Endometrial microvascular endothelial cells (primary cell): ENCODE results near the gene KLHL9. TPM values are rescaled to one million over a fixed set of nuclear protein-coding genes. Genes with fewer than 3 reads are reported as not detected.
"Not testable (repeated sequence)": the region's sequence is repeated elsewhere in the genome, so short reads cannot be mapped to it uniquely, and the experiment has no call there.

Experiments used
- in situ Hi-C: cut with HindIII; loops from 2 replicates; pipeline ENCODE4 v1.10.0; 2017; ENCODE audit warnings: low sequenced_read_pairs, low pct_unique_long_range_greater_than_20kb; ENCODE audit errors: inconsistent ontology term
- total RNA-seq: library from RNA; depleted of rRNA; stranded (reverse); fragments of >200 nt; gene quantifications from one replicate; pipeline ENCODE4 v1.2.3, GENCODE V29; 2015; ENCODE audit errors: inconsistent ontology term

Gene KLHL9
- total RNA-seq: 35.3 TPM

DNA sequence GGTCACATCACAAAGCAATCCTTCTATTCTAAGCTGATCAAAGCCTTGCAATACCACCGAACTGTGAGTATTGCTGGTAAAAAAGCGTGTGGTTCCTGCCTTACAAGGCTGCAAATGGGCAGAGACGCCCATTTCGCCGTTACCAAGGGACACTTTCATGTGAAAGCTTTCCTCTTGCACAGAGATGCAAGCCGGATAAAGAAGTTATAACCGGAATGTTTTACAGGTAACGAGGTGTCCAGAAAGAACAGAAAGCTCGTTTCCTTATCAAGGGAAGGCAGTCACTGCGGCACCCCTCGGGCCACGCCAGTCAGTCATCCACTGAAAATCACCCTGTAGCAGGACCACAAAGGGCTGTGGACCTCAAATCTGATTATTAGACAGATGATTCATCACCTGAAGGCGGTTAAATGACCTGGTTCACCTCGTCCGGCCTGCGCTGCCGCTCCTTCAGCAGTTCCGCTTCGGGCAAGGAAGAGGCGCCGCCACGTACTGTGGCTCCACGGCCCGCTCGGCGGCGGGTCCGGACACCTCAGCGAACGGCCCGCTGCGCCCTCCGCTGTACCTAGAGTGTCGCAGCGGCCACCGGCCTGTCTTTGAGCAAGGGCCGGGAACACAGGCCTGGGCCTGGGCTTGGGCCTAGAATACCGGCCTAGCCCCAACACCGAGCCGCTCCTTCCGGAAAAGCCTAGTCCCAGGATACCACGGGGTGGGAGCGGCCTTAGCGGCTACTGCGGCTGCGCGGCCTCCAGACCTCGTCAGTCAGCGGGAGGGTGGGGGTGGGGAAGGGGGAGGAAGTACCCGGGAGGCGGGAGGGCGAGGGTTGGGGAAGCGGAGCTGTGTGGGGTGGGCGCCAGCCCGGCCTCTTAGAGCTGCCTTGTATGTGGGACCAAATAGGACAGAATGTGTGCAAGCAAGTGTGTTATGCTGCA lies at the start of gene KLHL9:
TSS of gene KLHL9 (minus strand) at position 704 of the 932 bp plus-strand sequence. CDS start at position 159, 545 bp downstream.
- in situ Hi-C loops: loop anchor here (25.0 kb wide), 1 partner anchor 477 kb away; the partner anchor contains the start of gene MTAP

- in situ Hi-C loops: no loop called here
These were observed 48.4 kb upstream of the KLHL9 start for GRCh38 chr9:21383627-21384026.

DNA sequence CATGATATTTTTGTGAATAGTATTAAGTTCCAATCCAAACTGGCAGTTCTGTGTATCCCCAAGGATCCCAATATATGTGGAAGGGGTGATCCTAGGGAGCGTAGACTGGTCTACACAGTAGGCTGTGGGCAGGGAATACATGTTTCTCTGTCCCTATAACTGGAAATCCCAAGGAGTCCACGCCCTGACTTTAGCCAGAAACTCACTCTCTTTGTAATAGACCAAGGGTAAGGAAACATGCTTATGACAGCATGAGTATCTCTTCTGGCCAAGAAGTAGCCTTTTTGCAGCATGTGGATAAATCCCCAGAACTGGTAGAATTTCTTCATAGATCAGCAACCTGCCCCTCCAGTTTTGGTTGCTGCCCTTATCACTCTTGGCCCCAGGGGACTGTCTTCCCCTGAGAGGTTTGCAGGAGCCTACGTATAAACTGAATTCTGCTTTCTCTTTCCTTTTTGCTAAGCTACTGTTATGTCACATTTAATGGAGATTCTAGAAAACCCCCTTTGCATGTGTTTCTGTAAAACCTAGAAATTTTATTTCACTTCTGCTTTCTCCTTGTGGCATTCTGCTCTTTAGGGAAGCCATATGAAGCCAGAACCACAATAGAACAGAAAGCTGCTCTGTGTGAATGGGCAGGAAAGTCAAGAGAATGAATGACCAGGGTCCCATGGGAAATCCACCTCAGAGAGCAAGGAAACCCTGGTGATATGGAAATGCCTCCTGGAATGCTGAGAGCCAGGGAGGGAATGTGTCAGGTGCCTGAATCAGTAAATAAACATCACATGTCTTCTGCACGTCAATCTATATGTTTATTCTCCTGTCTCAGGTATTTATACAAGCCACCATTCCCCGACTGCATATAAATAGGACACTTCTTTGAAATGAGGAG lies 46.5 kb upstream of the KLHL9 start:
- in situ Hi-C loops: no loop called here

GRCh38 chr9:21371467-21371866 lies 36.3 kb upstream of the KLHL9 start:
- in situ Hi-C loops: not testable (repeated sequence)

DNA sequence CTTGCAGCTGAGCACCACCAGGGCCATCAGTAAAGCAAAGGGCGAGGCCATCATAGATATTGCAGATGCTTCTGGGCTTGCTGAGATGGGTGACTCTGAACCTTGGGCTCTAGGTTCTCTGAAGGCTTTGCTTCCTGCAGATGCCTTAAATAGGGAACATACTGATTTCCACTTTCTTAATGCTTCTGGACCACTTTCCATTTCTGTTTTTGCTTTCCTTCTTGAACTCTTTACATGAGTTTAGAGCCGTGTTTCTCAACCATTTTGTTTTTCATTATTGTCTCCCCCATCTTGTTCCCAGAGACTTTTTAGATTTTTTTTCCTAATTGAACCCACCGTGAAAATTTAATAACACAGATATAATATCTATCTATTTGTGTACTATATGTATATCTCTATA lies 32.8 kb upstream of the KLHL9 start, which contains the start of gene IFNA13:
TSS of gene IFNA13 (minus strand) at position 101 of the 400 bp plus-strand sequence. CDS start at position 54, 47 bp downstream.
- in situ Hi-C loops: no loop called here

DNA sequence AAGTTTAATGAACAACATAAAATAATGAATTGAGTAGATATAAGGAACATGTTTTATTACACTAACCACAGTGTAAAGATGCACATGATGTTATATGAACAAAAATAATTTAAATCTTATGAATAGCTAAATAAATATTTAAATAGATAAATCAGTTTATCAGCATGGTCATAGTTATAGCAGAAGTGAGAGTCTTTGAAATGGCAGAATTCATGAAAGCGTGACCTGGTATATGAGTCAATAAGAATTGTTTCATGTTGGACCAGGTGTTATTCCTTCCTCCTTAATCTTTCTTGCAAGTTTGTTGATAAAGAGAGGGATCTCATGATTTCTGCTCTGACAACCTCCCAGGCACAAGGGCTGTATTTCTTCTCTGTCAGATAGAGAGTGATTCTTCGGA lies 32.0 kb upstream of the KLHL9 start:
- in situ Hi-C loops: not testable (repeated sequence)

GRCh38 chr9:21362287-21362686 lies 27.1 kb upstream of the KLHL9 start:
- in situ Hi-C loops: no loop called here

DNA sequence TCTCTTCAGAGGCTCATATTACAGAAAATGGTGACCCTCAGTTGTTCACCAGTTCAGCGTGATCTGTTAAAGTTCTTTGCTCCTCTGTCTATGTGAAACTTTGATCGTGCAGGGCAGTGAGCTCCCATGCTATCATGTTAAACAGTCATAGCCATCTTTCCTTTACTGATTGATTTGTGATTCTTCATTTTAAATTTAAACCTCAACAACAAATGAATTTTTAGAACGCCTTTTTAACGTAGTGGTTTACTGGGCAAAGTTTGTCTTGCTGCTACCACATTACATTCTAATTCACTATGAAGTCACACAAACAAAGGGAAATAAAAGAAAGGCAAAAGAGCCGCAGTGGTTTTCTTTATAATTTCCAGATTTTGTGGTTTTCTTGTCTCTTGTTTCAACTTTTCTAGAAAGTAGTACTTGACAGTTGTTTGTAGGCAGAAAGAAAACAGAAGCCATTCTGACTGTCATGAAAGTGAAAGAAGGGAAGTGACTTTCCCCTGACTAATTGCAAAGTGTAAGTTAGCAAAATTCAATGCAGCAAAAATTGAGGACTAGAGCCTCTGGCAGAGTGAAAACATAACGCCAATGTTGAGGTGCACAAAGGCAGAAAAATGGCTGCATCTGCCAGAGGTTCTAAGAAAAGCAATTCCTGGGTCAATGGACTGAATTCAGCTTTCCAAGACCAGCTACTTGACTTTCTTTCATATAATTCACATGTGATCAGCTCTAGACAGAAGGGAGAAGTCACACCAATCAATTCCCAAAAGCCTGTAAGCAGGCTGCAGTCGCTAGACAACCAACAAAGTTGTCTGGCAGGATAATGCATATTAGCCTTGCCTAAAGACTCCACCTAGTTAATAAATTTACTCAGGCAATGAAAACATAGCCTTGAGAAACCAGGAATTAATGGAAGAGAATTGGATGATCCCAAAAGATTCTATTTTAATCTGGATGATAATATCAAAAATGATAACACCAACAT lies 22.6 kb upstream of the KLHL9 start:
- in situ Hi-C loops: no loop called here

GRCh38 chr9:21350787-21351186 lies 15.6 kb upstream of the KLHL9 start, which contains the start of gene IFNA6:
Gene IFNA6 (minus strand): TSS chr9:21350887. CDS start chr9:21350887, 0 bp downstream.
- in situ Hi-C loops: no loop called here

DNA sequence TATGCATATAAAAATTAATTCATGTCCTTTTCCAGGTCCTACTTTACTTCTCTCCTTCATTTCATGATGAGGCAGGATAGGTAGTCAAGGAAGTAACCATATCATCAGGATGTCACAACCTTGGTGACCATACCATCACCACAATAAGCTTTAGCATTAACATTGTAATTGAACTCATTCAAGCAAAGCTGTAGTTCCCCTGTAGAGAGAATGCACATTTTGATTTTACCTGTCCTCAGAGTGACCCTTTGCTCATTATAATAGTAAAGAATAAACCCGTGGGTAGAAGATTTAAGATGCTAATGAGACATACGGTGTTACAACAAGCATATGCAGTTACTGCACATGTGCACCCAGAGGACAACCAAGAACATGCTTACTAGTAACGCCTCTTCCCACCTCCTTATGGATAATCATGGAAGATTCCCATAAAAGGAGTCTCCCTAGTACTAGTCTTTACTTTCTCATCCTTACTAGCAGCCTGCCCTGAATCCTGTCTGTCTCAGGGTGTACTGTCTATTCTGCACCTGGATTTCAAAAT lies 13.3 kb upstream of the KLHL9 start:
- in situ Hi-C loops: loop anchor here (25.0 kb wide), 1 partner anchor 464 kb away; the partner anchor contains the start of gene MTAP

- in situ Hi-C loops: loop anchor here (25.0 kb wide), 1 partner anchor 472 kb away; the partner anchor contains the start of gene MTAP
These were observed 5.5 kb upstream of the KLHL9 start for GRCh38 chr9:21340735-21341134.

DNA sequence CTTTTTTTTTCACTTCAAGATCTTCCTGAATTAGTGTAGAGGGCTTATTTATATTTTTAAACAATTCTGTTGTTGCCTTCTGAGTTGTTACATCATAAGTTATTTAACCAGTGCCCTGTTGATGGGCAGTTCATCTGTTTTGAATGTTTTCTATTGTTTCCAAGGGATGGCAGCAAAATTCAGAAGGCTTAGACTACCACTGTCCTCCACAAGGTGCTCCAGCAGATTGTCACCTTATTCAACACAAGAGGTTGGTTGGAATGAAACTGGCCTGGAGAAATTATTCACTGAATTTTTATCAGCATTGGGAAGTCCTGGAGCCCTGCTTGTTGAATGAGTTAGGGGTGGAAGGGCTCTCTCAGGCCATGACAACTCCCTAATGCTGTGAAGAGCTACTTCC lies 1.3 kb upstream of the KLHL9 start:
- in situ Hi-C loops: loop anchor here (25.0 kb wide), 1 partner anchor 476 kb away; the partner anchor contains the start of gene MTAP

DNA sequence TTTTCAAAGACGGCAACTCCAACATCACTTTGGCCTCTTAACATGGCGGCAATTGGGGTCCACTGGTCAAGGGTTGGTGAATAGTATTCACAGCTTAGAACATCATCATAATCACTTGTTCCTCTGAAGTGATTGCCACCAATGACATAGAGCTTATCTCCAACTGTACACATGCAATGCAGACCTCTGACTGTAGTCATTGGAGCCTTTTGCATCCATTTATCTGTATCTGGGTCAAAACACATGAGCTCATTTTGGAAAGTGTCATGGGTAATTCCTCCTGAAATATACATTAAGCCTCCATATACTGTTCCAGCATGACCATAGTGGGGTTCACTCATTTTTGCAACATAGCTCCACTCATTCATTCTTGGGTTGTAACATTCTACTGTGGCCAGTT lies 2.0 kb downstream of the KLHL9 start:
- in situ Hi-C loops: loop anchor here (25.0 kb wide), 1 partner anchor 479 kb away; the partner anchor contains the start of gene MTAP

- in situ Hi-C loops: loop anchor here (25.0 kb wide), 1 partner anchor 480 kb away; the partner anchor contains the start of gene MTAP
These were observed 3.4 kb downstream of the KLHL9 start for GRCh38 chr9:21331676-21332402.

DNA sequence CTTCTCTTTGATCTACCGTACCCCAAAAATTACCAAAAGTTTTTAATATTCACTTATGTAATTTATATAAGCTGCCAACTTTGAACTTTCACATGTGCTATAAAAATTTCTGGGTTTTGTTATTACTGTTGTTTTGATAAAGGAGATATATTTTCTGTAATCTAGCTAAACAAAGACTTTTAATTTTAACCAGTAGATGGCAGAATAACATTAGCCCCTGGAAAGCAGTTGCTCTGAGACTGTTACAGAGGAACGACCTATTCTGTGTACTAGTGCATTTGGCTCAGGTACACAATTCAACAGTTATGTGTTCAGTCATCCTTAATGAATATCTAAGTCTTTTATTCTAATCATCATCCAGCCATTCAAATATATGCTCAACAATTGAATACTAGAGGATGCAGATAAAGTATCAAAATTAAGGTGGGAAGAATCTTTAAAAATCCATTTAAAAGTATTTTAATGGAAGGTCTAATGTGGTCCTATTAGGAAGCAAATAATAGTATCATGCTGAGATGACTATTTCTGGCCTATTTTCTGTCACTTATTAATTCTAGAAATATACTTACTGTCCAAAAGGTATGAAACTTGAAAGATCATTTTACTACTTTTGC lies 8.6 kb downstream of the KLHL9 start:
- in situ Hi-C loops: loop anchor here (25.0 kb wide), 1 partner anchor 486 kb away; the partner anchor contains the start of gene MTAP

- in situ Hi-C loops: no loop called here
These were observed 11.2 kb downstream of the KLHL9 start for GRCh38 chr9:21324047-21324446.
